NCI-H526 (cell line): ENCODE results near the gene IWS1.
"Not testable (repeated sequence)": the region's sequence is repeated elsewhere in the genome, so short reads cannot be mapped to it uniquely, and the experiment has no call there.

ENCODE experiments used
- DNase-seq, 2 experiments: peaks; one replicate each; lab custom pipeline; 2025; lab: John Stamatoyannopoulos, UW

The IWS1 gene

DNA sequence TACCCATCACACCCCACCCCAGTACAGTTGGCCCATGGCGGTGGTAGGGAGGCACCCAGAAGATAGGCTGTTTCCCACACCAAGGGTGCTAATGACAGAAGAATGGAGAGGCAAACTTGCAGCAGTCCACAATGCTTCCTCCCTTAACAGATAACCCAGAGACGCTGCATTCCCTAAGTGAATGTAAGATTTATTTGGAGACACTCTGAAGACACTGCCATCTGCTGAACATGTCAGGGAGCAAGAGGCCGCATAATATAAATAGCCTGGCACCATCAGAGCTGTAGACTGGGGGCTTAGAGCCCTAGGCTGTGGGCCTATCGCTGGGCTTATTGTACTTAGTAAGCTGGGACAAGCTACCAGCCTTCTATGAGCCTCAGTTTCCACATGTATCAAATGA, 2.2 kb upstream of the IWS1 start:
- no peak for DNase-seq

DNA sequence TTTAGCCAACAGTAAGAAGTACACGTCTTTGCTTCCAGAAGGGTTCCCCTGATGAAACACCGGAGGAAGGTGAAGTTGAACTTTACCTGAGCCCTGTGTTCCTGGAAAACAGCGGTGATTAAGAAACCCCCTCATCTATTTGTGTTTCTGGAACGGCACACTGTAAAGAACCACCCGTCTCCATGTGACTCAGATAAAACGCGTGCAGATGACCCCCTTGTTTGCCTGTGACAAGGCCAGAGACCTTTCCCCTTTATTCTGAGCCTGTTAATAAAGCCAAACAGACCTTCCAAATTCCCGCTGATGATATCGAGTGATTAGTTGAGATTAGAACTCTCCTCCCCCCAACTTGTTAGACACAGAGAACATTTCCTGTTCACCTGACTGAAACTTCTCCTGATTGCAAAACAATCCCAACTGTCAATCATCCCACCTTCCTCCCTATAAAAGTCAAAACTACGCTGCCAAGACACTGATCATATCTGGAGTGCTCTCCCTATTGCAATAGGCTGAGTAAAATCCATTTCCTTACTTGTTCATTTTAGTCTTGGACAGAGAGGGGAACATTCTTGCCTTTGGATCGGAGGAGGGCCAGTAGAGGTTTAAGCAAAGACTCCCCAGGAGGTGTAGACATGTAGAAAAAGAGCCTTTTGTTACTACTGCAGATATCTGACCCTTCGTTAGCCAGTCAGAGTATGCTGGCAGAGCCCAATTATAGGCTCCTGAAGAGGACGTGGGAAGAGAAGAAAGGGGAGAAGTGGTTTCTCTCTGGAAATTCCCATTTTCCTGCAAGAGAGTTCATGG, 914 bp upstream of the IWS1 start:
- peak in 1 of 2 experiments; percentile 49 for DNase-seq

DNA sequence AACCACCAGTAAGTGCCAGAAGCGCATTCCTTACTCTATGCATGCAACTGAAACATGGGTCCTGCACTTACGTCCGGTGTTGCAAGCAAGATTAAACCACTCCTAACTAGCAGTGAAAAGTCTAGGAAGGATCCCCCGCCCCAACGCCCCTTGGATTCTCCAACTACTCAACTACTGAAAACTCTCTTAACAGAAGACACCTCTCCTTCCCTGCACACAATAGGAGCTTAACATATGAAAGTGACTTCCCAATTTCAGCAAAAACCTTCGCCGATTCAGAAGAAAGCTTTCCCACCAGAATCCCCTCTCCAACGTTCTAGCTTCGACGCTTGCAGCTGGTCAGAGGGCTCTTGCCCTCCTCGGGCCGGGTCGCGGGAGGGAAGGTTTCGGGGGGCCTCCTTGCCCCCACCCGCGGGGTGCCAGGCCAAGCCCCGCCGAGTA, 578 bp downstream of the IWS1 start:
- DNase-seq: peak in 1 of 2 experiments; percentile 31

DNA sequence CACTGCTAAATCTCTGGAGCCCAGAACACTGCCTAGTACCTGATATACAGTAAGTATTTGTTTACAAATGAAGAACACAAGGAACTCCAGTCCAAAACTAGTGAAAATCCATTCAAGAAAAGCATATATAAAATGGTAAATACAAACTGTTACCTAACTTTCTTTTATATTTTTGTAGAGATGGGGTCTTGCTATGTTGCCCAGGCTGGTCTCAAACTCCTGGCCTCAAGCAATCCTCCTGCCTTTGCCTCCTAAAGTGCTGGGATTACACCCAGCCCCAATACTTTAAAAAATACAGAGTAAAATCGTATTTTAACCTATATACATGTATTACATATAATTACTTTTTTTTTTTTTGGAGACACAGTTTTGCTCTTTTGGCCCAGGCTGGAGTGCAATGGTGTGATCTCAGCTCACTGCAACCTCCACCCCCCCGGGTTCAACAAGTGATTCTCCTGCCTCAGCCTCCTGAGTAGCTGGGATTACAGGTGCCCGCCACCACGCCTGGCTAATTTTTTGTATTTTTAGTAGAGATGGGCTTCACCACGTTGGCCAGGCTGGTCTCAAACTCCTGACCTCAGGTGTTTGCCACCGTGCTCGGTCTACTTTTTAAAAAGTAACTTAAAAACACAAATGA, 2.0 kb downstream of the IWS1 start:
- not testable (repeated sequence) for DNase-seq

DNA sequence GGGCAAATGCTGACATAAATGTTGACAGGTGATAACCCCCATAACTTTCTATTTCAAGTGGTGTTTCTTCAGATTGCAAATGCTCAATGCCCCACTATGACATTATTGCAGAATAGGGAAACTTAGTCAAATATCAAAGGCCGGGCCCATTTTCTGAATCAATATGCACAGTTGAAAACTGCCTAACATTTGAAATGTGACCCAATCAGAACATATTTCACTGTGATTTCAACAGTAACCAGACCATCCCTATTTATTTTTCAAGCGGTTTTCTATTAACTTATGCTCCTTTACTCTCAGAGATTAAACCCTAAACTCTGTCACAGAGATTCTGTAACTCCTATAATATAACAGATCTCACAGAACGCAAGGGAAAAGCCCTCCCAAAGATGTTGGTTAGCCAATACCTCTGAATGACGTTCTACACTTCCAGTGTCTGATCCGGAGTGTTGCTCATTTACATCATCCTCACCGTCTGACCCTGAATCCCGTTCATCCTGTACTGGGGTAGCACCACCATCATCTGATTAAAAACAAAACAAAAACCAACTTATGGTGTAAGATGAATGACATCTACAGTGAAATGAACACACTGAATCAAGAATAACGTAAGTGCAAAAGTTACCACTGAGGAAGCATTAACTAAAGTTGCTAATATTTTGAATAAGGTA, 2.9 kb downstream of the IWS1 start:
- DNase-seq: no peak

DNA sequence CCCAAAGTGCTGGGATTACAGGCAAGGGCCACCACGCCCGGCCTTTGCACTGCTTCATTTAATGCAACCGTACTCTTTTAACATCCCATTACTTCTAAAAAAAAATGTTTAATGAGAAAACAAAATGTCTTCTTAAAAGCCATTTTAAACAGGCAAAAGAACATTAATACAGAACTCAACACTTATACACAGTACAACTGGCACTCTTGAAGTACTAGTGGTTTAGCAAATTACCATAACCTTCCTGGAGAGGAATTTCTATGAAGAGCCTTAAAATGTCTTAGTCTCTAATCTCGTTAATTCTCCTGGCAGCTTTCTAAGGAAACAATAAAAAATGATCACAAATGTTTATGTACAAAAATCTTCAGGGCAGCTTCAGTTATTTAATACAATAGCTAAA, 5.9 kb downstream of the IWS1 start:
- no peak for DNase-seq

DNA sequence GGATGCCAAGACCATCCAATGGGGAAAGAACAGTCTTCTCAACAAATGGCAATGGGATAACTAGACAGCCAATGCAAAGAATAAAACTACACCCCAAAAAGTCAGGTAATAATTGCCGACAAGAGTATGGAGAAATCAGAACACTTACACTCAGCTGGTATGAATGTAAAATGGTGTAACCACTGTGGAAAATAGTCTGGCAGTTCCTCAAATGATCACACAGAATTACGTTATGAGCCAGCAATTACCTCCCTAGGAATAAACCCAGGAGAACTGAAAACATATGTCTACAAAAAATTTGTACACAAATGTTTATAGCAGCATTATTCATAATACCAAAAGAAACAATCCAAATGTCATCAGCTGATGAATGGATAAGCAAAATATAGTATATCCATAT, 8.8 kb downstream of the IWS1 start:
- DNase-seq: no peak

DNA sequence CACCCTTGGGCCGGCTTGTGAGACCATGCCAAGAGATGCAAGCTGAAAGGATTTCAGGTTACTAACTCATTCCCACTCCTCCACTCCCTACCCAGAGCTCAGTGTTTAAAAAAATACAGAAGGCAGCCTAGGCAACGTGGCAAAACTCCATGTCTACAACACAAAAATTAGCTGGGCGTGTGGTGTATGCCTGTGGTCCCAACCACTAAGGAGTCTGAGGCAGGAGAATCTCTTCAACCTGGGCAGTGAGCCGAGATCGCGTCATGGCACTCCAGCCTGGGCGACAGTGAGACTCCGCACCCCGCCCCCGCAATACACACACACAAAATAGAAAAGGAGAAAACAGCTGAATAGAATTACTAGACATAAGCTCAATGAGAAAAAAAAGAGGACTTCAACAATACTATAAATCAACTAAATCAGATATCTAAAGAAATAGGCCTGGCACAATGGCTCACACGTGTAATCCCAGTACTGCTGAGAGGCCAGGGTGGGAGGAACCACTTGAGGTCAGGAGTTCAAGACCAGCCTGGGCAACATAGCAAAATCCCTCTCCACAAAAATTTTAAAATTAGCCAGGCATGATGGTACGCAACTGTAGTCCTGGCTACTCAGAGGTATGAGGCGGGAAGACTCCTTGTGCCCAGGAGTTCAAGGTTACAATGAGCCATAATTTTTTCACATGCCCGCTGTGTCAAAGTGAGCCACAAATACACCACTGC, 10.1 kb downstream of the IWS1 start:
- no peak for DNase-seq

DNA sequence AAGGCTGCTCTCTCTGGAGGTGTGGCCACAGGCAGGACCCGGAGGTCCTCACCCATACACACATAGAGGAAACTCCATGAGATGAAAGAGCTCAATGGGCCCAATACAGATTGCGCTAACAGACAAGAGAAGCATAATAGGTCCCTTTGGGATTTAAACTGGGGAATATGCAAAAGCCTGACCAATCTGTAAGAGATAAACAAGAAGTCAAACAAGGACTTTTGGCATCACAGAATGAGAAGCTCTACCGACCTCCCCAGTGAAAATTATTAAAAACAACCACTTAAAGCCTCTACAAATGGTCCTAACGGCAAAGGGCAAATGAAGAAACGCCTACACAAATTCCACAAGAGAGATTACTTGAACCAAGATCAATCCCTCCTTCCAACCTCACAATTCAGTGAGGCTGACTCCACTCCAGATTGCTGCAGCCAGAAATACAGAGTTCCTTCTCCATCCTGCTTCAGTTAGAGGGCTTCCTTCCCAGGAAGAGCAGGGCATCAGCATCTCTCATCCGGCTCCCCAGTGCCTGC, 10.8 kb downstream of the IWS1 start:
- DNase-seq: peak; percentile 57 to 87

DNA sequence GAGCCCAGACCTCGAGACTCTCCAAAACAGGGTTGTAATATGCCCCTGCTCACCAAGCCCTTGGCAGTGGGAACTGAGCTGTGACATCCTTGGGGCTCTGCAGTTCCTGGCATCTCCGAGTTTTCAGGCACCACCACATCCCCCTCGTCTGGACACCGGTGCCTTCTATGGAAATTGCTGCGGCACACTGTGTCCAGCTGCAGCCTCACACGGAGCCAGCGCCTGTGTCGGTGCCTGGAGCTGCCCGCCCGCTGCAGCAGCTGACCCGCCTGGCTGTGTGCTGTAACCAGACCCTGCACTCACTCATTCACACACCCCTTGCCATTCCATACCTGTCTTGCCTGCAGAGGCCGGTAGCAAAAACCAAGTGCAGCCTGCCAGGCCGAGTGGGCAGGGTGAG, 11.8 kb downstream of the IWS1 start:
- DNase-seq: no peak

DNA sequence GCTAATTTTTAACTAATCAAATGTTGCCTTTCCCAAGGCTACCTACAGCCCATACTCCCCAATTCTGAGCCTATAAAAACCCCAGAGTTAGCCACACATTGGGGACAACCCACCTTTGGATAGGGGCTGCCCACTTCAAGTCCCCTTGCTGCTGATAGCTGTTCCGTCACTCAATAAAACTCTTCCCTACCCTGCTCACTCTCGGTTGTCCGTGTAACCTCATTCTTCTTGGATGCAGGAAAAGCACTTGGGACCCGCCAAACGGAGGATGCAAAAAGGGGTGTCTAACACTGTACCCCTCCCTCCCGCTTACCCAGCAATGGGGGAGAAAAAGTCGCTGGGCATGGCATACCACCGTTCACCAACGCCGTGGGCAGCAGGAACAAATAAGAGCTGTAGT, 12.2 kb downstream of the IWS1 start:
- DNase-seq: no peak

DNA sequence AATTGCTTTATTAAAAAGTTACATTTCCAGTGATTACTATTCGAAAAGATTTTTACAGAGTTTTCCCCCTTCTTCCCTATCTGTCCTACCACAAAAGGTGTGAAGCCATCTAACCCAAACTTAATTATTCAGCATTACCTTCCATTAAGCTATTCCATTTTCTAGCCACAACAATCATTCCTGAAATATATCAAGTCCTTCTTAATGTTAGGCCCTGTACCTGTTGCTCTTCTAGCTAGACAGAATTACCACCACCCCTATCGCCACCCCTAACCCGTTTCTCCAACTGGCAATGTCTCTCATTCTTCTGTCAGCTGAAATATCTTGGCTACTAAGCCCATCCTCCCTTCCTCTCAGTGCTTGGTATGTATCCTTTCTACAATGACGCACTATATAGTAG, 13.9 kb downstream of the IWS1 start:
- no peak for DNase-seq

DNA sequence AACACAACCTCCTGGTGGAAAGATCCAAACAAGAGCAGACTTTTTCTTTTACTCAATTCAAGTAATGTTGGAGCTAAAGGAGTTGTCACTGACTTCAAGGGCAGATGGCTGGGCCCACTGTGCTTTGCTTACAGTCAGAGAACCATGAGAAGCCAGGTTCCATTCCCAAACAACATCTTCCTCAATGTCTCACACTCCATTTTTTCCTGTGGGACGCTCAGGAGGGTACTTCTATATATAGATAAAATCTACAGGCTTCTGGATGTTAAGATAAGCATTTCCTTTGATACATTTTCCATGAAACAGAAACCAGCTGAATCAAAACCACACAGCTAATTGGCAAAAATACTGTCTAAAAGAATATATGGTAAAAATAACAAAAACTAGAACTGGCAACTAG, 14.4 kb downstream of the IWS1 start:
- DNase-seq: no peak

DNA sequence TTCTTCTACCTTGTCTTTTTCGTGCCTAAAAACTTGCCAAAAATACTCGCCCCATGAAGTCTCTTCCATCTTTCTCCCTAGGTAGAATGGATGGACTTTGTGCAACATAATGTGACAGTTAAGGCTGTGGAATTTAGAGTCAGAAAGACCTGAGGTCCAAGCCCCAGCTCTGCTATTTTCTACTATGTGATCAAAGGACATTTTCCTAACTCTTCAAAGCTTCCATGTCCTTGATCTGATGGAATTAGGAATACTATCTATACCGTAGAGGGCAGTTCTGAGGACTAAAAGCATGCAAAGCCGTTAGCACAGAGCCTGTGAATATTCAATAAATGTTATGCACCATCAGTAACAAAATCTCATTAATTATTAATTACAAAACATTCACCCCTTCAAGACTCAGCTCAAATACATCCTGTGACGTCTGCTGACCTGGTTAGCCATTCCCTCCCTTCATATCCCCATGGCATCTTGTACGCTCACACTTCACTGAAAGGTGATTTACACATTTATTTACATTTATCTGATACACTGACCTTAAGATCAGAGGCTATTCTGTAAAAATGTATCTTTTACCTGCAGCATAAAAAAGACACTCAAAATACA, 15.1 kb downstream of the IWS1 start:
- DNase-seq: no peak

DNA sequence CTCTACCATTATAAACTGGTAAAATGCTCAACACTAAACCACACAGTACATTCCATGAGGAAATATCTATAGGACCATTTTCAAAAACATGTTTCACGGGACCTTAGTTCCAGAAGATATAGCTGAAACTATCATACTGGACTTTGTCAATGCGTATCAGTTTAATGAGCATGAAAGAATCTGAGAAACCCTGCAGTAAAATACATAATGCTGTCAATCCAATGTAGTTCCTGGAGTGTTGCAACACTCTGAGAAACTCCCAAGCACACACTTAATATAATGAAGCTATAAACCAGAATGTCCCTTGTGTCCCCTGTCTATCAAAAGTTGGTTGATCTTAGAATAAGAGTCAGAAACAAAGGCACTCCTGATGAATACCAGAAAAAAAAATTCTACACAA, 16.2 kb downstream of the IWS1 start:
- DNase-seq: no peak

DNA sequence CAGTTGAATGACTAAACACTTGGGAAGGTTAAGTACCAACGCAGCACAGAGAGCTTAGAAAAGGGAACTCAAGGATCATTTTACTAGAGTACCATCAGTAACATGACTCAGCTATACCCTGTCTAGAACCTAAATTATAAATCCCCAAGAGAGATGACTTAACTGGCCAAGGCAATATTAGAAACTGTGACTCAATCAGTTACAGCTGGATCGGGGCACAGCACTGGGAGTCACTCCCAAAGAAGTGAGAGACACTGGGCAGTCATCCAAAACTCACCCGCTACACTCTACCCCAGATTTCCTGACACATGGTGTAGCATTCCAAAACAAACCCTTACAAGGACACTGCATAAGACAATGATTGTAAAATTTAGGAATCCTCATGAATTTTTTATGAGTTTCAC, 17.7 kb downstream of the IWS1 start:
- no peak for DNase-seq

DNA sequence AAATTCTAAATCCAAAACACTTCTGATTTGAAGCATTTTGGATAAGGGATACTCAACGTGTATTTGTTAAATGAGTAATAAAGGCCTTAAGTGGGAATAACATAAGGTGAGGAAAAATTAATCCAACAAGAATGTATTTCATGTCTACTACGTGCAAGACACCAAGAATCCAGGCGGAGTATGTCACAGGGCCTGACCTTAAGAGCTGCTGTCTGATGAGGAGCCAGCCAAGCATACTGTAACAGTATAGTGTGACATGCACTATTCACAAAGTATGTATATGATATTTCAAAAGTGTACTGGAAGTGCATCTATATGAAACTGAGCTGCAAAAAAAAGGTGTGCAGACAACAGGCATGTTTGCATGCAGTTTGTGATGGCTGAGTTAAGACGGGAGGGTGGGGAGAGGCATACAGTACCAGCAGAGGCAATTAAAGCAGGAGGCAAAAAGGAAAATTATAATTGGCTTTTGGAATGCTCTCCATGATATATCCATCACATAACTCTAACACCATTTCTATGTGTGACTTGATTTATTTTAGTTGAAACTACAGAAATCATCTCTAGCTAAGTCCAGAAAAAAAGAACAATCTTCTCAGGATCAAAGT, 18.2 kb downstream of the IWS1 start:
- no peak for DNase-seq

DNA sequence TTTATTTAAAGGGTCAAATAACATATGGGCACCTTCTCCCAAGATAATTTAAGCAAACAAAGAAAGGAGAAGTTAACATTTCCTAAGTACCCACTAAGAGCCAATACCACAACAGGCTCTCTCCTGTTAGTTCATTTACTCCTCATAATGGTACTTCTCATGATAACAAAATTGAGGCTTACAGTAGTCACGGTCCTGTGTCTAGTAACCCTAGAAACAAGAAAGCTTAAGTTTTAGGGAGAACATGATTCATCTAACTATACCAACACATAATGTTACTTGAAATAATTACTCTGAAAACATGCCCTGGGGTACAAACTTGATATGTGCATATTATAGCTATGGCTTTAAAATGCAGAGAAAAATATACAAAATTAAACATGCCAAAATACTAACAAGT, 19.8 kb downstream of the IWS1 start:
- DNase-seq: no peak

DNA sequence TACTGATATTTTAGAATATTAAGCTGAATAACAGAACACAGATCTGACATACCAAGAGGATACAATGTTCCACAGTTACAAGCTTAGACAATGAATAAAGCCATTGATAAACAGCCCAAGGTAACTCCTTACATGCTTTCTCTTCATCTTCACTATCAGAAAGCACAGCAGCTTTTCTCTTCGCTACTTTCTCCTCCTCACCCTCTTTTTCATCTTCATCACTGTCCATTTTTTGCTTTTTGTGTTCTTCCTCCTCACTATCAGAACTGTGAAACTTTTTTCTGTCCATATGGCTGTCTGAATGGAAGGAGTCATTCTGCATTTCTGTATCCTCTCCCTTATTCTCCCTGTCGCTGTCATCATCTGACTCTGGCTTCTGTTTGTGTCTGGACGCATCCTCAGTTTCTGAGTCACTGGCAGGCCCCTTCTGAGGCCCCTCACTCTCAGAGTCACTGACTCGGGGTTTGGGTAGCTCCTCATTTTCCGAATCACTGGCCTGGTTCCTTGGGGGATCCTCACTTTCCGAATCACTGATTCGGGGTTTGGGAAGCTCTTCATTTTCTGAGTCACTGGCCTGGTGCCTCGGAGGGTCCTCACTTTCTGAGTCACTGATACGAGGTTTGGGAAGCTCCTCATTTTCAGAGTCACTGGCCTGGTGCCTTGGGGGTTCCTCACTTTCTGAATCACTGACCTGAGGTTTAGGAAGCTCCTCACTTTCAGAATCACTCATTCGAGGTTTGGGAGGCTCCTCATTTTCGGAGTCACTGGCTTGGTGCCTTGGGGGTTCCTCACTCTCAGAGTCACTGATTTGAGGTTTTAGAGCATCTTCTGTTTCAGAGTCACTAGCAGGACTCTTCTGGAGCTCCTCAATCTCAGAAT, 21.5 kb downstream of the IWS1 start:
- no peak for DNase-seq

DNA sequence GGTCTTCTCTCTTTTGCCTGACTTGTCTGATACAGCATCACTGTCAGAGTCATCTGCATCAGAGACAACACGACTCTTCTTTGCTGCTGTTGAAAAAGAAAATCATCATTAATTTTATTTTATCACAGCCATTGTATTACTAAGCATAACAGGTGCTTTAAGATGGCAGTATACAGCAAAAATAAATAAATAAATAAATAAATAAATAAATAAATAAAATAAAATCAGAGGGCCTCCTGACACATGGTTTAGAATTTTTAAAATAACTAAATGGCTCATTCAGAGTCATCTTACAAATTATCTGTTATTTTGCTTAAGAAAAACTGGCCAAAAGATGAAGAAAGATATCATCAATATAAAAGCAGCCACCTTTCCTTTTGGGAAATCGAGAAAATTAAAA, 22.8 kb downstream of the IWS1 start:
- DNase-seq: no peak
